ENCODE measurements around the gene ZNF454. TPM values are rescaled to one million over a fixed set of nuclear protein-coding genes. Genes with fewer than 3 reads are reported as not detected.
A peak's percentile ranks its signal among the peaks of the same experiment; 100 is the strongest.

Gene ZNF454
- not detected for total RNA-seq

GRCh38 chr5:178940569-178941360 lies at the start of gene ZNF454:
TSS of gene ZNF454 (plus strand) at chr5:178941198. CDS start at chr5:178942792, 1,594 bp downstream.
- peaks cover 2% of the 10 kb centered on the region for H3K36me3 Mint-ChIP-seq
- H3K9me3 Mint-ChIP-seq (ENCODE audit: low read depth) = peaks cover 41% of the 10 kb centered on the region
- ATAC-seq (no peak), DNase-seq (no peak)
- H3K4me3 Mint-ChIP-seq = no peak within 1 kb of the TSS
- no peaks in the 10 kb centered on the region for H3K4me1 Mint-ChIP-seq
- H3K27me3 Mint-ChIP-seq = peaks cover 7% of the 10 kb centered on the region
- H3K27ac Mint-ChIP-seq = no peak within 1 kb of the TSS
- CTCF ChIA-PET = no interaction called here

- Mint-ChIP-seq H3K4me1 (peaks cover 3% of the 10 kb centered on the region), H3K27me3 (peaks cover 3% of the 10 kb centered on the region), H3K27ac (no peak within 1 kb of the TSS), H3K9me3 (ENCODE audit: low read depth) (peaks cover 21% of the 10 kb centered on the region), H3K36me3 (peaks cover 16% of the 10 kb centered on the region), H3K4me3 (no peak within 1 kb of the TSS)
- DNase-seq (no peak), ATAC-seq (peak; percentile 58)
- CTCF ChIA-PET = interaction anchor here (0.7 kb wide), 1 partner anchor 303 kb away, joined by 3 read pairs; no protein-coding TSS in a partner anchor
Observed at GRCh38 chr5:178895615-178896571, 45.1 kb upstream of the ZNF454 start, which contains the start of gene ZFP2. TSS of gene ZFP2 (plus strand) at chr5:178895913. CDS start at chr5:178931314, 35,401 bp downstream.

DNA sequence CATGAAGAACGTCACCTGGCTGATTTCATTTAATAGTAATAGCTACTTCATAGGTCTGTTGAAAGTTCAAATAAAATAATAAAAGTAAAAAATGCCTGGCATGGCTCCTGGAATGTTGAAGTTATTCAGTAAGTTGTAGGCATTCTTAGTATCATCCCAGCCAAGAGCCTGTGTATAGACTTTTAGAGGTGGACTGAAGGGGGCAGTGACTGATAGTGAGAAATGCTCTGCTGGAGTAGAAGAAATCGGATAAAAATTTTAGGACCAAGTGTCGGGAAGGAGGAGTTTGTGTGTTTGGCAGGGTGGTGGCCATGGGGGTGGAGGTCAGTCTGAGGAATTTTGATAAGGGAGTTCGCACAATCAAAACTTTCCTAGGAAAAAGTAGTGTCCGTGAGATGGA lies 41.7 kb upstream of the ZNF454 start:
- H3K27me3 Mint-ChIP-seq = peaks cover 3% of the 10 kb centered on the region
- H3K27ac Mint-ChIP-seq = no peak overlapping the region
- peaks cover 15% of the 10 kb centered on the region for H3K36me3 Mint-ChIP-seq
- no peak for ATAC-seq
- H3K4me1 Mint-ChIP-seq = peaks cover 3% of the 10 kb centered on the region
- H3K9me3 Mint-ChIP-seq (ENCODE audit: low read depth) = peaks cover 32% of the 10 kb centered on the region
- DNase-seq = no peak
- CTCF ChIA-PET = no interaction called here
- no peak overlapping the region for H3K4me3 Mint-ChIP-seq

DNA sequence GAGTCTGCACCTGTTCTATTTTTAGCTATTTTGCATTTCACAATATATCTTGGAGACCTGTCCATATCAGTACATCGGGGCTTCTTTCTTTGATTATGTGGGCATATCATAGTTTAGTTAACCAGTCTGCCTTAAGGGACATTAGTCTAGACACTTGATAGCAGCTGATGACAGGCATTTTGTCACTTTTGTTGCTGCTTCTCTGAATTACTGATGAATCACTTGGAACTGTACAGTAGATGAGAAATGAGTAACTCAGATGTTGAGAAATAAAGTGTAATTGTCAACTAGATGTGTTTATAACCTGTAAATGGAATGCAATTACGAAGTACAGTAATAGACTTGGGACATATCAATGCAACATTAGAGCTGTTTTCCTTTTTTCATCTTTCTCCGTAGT lies 38.1 kb upstream of the ZNF454 start:
- Mint-ChIP-seq H3K27ac (no peak overlapping the region), H3K9me3 (ENCODE audit: low read depth) (peaks cover 30% of the 10 kb centered on the region), H3K36me3 (peaks cover 8% of the 10 kb centered on the region), H3K4me1 (no peaks in the 10 kb centered on the region), H3K4me3 (no peak overlapping the region), H3K27me3 (no peaks in the 10 kb centered on the region)
- ATAC-seq (no peak), DNase-seq (no peak)
- CTCF ChIA-PET = no interaction called here

- peaks cover 18% of the 10 kb centered on the region for H3K36me3 Mint-ChIP-seq
- CTCF ChIA-PET = no interaction called here
- ATAC-seq (no peak), DNase-seq (no peak)
- H3K4me3 Mint-ChIP-seq = no peak overlapping the region
- H3K4me1 Mint-ChIP-seq = no peaks in the 10 kb centered on the region
- H3K27me3 Mint-ChIP-seq = no peaks in the 10 kb centered on the region
- peaks cover 64% of the 10 kb centered on the region for H3K9me3 Mint-ChIP-seq (ENCODE audit: low read depth)
- H3K27ac Mint-ChIP-seq = no peak overlapping the region
Observed at GRCh38 chr5:178931846-178932760, 8.9 kb upstream of the ZNF454 start.

GRCh38 chr5:178941361-178941760 lies 363 bp downstream of the ZNF454 start:
- CTCF ChIA-PET = no interaction called here
- Mint-ChIP-seq H3K4me3 (no peak overlapping the region), H3K4me1 (no peaks in the 10 kb centered on the region), H3K27me3 (peaks cover 7% of the 10 kb centered on the region), H3K36me3 (peaks cover 2% of the 10 kb centered on the region), H3K27ac (no peak overlapping the region), H3K9me3 (ENCODE audit: low read depth) (peaks cover 39% of the 10 kb centered on the region)
- ATAC-seq = no peak
- DNase-seq = no peak

DNA sequence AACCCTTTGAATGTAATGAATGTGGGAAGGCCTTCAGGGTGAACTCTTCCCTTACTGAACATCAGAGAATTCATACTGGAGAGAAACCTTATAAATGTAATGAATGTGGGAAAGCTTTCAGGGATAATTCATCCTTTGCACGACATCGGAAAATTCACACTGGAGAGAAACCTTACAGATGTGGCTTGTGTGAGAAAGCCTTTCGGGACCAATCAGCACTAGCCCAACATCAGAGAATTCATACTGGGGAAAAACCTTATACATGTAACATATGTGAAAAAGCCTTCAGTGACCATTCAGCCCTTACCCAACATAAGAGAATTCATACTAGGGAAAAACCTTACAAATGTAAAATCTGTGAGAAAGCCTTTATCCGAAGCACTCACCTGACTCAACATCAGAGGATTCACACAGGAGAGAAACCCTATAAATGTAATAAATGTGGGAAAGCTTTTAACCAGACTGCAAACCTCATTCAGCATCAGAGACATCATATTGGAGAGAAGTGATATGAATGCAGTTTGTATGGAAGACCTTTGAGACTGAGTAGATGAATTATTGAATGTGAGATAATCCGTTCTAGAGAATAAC lies 24.6 kb downstream of the ZNF454 start:
- Mint-ChIP-seq H3K4me1 (no peaks in the 10 kb centered on the region), H3K36me3 (no peaks in the 10 kb centered on the region), H3K27me3 (no peaks in the 10 kb centered on the region), H3K4me3 (no peak overlapping the region), H3K27ac (no peak overlapping the region), H3K9me3 (ENCODE audit: low read depth) (peaks cover 56% of the 10 kb centered on the region)
- no peak for ATAC-seq
- no peak for DNase-seq
- CTCF ChIA-PET = no interaction called here

GRCh38 chr5:178981381-178981780 lies 40.4 kb downstream of the ZNF454 start:
- Mint-ChIP-seq H3K27ac (no peak overlapping the region), H3K4me3 (no peak overlapping the region), H3K36me3 (no peaks in the 10 kb centered on the region), H3K4me1 (no peaks in the 10 kb centered on the region), H3K9me3 (ENCODE audit: low read depth) (peaks cover 26% of the 10 kb centered on the region), H3K27me3 (no peaks in the 10 kb centered on the region)
- no peak for DNase-seq
- CTCF ChIA-PET = no interaction called here
- no peak for ATAC-seq

GRCh38 chr5:178982941-178983340 lies 41.9 kb downstream of the ZNF454 start:
- no peak overlapping the region for H3K27ac Mint-ChIP-seq
- ATAC-seq (no peak), DNase-seq (no peak)
- no peaks in the 10 kb centered on the region for H3K4me1 Mint-ChIP-seq
- no peaks in the 10 kb centered on the region for H3K27me3 Mint-ChIP-seq
- no peak overlapping the region for H3K4me3 Mint-ChIP-seq
- peaks cover 3% of the 10 kb centered on the region for H3K36me3 Mint-ChIP-seq
- CTCF ChIA-PET = no interaction called here
- H3K9me3 Mint-ChIP-seq (ENCODE audit: low read depth) = peaks cover 29% of the 10 kb centered on the region

DNA sequence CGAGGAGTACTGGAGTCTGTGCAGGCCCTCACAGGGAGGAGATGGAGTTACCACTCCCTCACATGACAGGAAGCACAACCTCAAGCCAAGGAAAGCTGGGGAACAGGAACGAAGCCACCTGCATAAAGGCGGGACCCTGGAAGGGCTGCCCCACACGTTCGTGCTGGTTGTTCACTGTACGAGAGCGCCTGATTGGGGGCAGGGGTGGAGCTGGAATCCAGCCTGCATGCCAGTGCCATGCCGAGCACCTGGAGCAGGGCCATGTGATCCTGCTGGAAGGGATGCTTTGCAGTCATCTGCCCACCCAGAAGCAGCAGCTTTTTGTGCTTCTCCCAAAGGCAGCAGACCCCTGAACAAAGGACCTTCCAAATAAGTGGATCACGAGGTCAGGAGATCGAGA lies 42.7 kb downstream of the ZNF454 start:
- no peak for DNase-seq
- no peaks in the 10 kb centered on the region for H3K27me3 Mint-ChIP-seq
- ATAC-seq = no peak
- H3K4me3 Mint-ChIP-seq = no peak overlapping the region
- H3K9me3 Mint-ChIP-seq (ENCODE audit: low read depth) = peaks cover 30% of the 10 kb centered on the region
- no peaks in the 10 kb centered on the region for H3K4me1 Mint-ChIP-seq
- CTCF ChIA-PET = no interaction called here
- no peak overlapping the region for H3K27ac Mint-ChIP-seq
- H3K36me3 Mint-ChIP-seq = peaks cover 3% of the 10 kb centered on the region

DNA sequence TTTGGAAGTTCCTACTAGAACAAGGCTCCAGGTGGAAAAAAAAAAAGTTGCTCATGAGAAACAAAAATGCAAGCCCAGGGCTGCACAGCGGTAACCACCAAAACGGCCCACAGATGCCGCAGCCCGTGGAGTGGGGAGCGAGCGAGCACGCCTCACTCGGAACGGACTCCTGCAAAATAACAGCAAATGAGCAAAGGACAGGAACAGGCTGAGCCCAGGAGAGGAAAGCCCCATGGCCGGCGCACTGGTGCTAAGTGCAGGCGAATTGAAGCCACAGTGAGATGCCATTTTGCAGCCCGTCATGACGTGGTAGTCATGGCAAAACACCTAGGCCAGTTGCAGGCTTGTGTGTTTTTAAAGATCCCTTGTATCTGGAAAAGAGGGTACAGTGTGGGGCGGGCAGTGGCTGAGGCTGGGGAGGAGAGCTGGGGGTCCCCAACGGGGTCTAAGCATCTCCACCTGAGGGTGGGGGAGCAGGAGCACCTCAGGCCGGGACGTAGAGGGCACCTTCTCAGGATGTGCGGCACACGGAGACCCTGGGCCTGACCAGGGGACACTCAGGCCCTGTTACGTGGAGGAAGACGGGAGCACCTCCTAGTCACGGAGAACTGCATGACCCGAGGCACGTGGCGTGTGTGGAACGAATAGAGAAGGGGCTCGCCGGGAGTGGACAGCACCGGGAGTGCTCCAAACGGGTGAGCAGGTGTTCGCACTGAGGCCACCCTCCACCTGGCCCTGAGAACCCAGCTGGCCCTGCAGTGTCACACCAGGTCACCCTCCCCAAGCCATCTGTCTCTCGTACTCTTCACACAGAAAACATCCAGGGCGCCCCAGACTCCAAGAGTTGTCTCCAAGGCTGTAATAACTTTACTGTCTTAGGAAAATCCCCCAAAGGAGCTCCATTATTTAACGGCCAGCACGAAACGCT lies 43.4 kb downstream of the ZNF454 start:
- Mint-ChIP-seq H3K9me3 (ENCODE audit: low read depth) (peaks cover 27% of the 10 kb centered on the region), H3K27ac (no peak overlapping the region), H3K4me1 (no peaks in the 10 kb centered on the region), H3K4me3 (no peak overlapping the region), H3K36me3 (peaks cover 3% of the 10 kb centered on the region), H3K27me3 (no peaks in the 10 kb centered on the region)
- no peak for ATAC-seq
- no peak for DNase-seq
- CTCF ChIA-PET = no interaction called here

- Mint-ChIP-seq H3K4me3 (no peak overlapping the region), H3K27ac (no peak overlapping the region), H3K4me1 (no peaks in the 10 kb centered on the region), H3K9me3 (ENCODE audit: low read depth) (peaks cover 26% of the 10 kb centered on the region), H3K36me3 (peaks cover 3% of the 10 kb centered on the region), H3K27me3 (no peaks in the 10 kb centered on the region)
- ATAC-seq (no peak), DNase-seq (no peak)
- CTCF ChIA-PET = no interaction called here
Observed at GRCh38 chr5:178986326-178986960, 45.4 kb downstream of the ZNF454 start.

Data from activated CD8-positive, alpha-beta memory T cell treated with anti-CD3 and anti-CD28 coated beads, Interleukin-2, amount 10 ng/mL, durations not matched to agents 7 days and 5 days (primary cell).